Duodenal mucosa (tissue), 2 donors: ENCODE results near the gene UBE2R2.
"Not testable (repeated sequence)": the region's sequence is repeated elsewhere in the genome, so short reads cannot be mapped to it uniquely, and the experiment has no call there.

Experiments used
- H3K27ac ChIP-seq: one replicate; pipeline ENCODE4 v1.7.0; 2013; ENCODE audit warnings: low read depth, low read length
- H3K27me3 ChIP-seq, 2 donors: one replicate each; pipeline ENCODE4 v1.7.0; 2013; ENCODE audit warnings: low read length in 2 of 2, control low read depth in 1 of 2; ENCODE audit not compliant: insufficient read depth in 2 of 2, control insufficient read depth in 1 of 2
- H3K36me3 ChIP-seq, 2 donors: one replicate each; pipeline ENCODE4 v1.7.0; 2013; ENCODE audit warnings: low read length in 2 of 2, control low read depth in 1 of 2; ENCODE audit not compliant: insufficient read depth in 2 of 2, control insufficient read depth in 1 of 2
- H3K4me1 ChIP-seq, 2 donors: one replicate each; pipeline ENCODE4 v1.7.0; 2013; ENCODE audit warnings: low read length in 2 of 2, control low read depth in 1 of 2; ENCODE audit not compliant: insufficient read depth in 2 of 2, control insufficient read depth in 1 of 2
- H3K4me3 ChIP-seq, 2 donors: one replicate each; pipeline ENCODE4 v1.7.0; 2013; ENCODE audit warnings: low read length in 2 of 2, low read depth in 1 of 2
- H3K9ac ChIP-seq, 2 donors: one replicate each; pipeline ENCODE4 v1.7.0; 2013; ENCODE audit warnings: low read length in 2 of 2, low read depth in 1 of 2
- H3K9me3 ChIP-seq, 2 donors: one replicate each; pipeline ENCODE4 v1.7.0; 2013; ENCODE audit warnings: low read length in 2 of 2, control low read depth in 1 of 2; ENCODE audit not compliant: control insufficient read depth in 1 of 2

Gene UBE2R2

DNA sequence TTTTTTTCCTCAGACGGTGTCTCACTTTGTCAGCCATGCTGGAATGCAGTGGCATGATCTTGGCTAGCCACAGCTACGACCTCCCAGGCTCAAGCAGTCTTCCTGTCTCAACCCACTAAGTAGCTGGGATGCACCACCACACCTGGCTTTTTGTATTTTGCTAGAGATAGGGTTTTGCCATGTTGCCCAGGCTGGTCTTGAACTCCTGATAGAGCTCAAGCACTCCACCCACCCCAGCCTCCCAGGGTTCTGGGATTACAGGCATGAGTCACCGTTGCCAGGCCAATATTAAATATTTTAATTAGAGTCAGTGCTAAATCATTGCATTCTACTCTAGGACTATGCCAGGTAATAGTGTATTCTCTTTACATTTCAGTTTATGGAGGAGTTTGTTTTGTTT is 41.5 kb downstream of the UBE2R2 start:
- Histone ChIP-seq H3K27me3 (no peaks in the 10 kb centered on the region), H3K27ac (no peak overlapping the region), H3K4me1 (no peaks in the 10 kb centered on the region), H3K36me3 (no peaks in the 10 kb centered on the region), H3K9ac (no peak overlapping the region), H3K9me3 (no peaks in the 10 kb centered on the region), H3K4me3 (no peak overlapping the region)

DNA sequence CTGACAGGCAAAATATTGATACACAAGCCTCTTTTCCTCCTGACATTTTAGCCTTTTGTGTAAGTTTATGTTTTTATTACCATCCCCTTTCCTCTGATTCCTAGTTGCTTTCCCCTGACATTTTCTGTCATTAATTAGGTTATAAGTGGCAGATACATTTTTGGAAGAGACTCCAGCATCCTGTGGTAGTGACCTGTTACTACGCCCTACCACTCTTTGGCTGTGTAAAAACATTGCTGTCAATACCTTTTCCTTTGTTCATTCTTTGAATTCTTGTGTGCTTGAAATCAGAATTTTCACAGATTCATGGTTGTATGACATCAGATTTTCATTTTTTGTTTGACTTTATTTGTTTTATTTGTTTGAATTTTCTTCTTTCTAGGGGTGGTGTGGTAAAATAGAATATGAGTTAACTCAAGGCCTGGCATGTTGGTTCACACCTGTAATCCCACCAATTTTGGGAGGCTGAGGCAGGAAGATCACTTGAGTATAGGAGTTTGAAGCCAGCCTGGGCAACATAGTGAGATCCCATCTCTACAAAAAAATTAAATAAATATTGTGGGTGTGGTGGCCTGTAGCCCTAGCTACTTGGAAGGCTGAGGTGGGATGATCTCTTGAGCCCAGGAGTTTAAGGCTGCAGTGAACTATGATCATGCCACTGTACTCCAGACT is 43.4 kb downstream of the UBE2R2 start:
- no peaks in the 10 kb centered on the region for H3K4me1 ChIP-seq
- H3K36me3 ChIP-seq, result no peaks in the 10 kb centered on the region
- H3K9me3 ChIP-seq, result no peaks in the 10 kb centered on the region
- no peaks in the 10 kb centered on the region for H3K27me3 ChIP-seq
- no peak overlapping the region for H3K27ac ChIP-seq
- no peak overlapping the region for H3K9ac ChIP-seq
- no peak overlapping the region for H3K4me3 ChIP-seq

DNA sequence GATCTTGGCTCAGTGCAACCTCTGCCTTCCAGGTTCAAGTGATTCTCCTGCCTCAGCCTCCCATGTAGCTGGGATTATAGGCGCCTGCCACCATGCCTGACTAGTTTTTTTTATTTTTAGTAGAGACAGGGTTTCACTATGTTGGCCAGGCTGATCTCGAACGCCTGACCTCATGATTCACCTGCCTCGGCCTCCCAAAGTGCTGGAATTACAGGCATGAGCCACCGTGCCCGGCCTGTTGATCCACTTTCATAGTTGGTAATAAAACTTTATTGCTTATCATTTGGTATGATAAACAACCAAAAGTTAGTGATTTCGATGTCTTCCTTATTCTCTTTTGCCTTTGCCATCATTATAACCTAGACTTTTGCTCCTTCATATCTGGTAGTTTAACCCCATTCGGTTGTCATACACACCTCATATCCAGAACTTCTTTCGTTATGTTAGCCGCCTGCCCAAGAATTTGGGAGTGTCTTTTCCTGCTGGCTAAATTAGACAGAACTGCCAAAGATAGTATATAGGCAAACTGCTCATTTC is 45.0 kb downstream of the UBE2R2 start:
- Histone ChIP-seq H3K4me1 (no peaks in the 10 kb centered on the region), H3K27me3 (no peaks in the 10 kb centered on the region), H3K27ac (no peak overlapping the region), H3K36me3 (no peaks in the 10 kb centered on the region), H3K9me3 (no peaks in the 10 kb centered on the region), H3K4me3 (no peak overlapping the region), H3K9ac (no peak overlapping the region)

DNA sequence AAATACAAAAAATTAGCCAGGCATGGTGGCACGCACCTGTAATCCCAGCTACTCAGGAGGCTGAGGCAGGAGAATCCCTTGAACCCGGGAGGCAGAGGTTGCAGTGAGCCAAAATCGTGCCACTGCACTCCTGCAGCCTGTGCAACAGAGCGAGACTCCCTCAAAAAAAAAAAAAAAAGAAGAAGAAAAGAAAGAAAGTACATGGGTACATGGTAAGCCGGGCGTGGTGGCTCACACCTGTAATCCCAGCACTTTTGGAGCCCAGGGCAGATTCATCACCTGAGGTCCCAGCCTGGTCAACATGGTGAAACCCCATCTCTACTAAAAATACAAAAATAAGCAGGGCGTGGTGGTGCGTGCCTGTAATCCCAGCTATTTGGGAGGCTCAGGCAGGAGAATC is 46.1 kb downstream of the UBE2R2 start:
- H3K27me3 ChIP-seq, H3K4me3 ChIP-seq, H3K9me3 ChIP-seq, H3K27ac ChIP-seq, H3K4me1 ChIP-seq, H3K9ac ChIP-seq, H3K36me3 ChIP-seq: not testable (repeated sequence)

DNA sequence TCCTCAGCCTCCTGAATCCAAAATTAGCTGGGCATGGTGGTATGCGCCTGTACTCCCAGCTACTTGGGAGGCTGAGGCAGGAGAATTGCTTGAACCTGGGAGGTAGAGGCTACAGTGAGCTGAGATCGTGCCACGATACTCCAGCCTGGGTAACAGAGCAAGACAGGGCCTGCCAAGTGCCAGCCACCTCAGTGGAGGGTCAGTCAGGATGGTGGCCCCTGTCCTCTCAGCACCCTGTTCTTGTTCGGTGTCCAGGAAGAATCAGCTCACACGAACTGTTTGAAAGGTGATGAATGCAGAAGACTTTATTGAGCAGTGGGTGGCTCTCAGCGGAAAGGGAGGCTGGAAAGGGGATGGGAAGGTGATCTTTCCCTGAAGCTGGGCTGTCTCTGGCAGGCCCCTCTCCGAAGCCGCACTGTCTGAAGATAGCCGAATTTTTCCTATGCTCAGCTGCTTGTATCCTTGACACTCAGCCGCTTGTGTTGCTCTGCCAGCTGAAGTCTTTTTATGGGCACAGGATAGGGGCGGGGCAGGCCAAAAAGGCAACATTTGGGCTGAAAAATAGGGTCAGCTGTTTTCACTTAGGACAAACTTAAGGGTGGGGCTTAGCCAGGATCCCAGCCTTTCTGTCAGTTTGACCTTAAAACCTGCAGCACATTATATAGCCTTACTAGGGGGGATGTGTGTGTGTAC is 50.9 kb downstream of the UBE2R2 start:
- Histone ChIP-seq H3K9me3 (no peaks in the 10 kb centered on the region), H3K9ac (no peak overlapping the region)

DNA sequence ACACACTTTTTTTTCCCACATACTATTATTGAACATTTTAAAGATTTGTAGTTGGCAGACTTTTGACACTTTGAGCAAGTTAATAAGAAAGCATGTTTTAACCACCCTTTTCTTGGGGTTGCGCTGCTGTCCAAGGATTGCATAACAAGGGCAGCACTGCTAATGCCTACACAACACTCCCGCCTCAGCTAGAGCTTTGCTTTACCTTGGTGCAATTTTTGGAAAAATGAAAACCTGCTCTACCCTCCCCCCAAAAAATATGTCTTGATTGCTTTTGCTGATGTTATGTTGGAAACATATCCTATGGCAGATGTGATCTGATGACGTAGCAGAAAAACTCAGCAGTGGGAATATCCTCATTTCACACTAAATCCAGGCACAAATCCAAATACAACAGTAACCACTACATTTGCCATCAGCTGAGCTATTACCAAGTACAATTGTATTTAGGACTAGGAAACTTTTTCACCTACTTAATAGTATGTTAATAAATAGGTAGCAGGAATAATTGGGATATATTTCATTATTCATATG is 51.5 kb downstream of the UBE2R2 start:
- no peaks in the 10 kb centered on the region for H3K9me3 ChIP-seq
- H3K27me3 ChIP-seq, result no peaks in the 10 kb centered on the region
- H3K4me3 ChIP-seq, result no peak overlapping the region
- no peak overlapping the region for H3K27ac ChIP-seq
- H3K9ac ChIP-seq, result no peak overlapping the region
- peaks cover 2 to 14% of the 10 kb centered on the region in 2 donors for H3K4me1 ChIP-seq
- H3K36me3 ChIP-seq, result no peaks in the 10 kb centered on the region

More for the DNA sequence above, 50.9 kb downstream of the UBE2R2 start:
- no peak overlapping the region for H3K27ac ChIP-seq
- no peaks in the 10 kb centered on the region for H3K27me3 ChIP-seq
- no peaks in the 10 kb centered on the region for H3K36me3 ChIP-seq
- H3K4me1 ChIP-seq, result peaks cover 2 to 14% of the 10 kb centered on the region in 2 donors
- no peak overlapping the region for H3K4me3 ChIP-seq

DNA sequence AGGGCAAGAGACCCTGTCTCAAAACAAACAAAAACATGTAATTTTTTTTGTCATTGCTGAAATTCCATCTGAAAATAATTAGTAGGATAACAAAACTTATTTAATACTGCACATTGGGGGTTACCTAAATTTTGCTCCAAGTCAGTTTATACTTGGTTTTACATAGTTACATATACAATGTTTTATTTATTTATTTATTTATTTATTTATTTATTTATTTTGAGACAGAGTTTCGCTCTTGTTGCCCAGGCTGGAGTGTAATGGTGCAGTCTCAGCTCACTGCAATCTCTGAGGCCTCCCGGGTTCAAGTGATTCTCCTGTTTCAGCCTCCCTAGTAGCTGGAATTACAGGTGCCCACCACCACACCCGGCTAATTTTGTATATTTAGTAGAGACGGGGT is 52.3 kb downstream of the UBE2R2 start:
- not testable (repeated sequence) for H3K9me3 ChIP-seq, H3K27ac ChIP-seq, H3K36me3 ChIP-seq, H3K4me3 ChIP-seq, H3K9ac ChIP-seq, H3K27me3 ChIP-seq
- peaks cover 2 to 14% of the 10 kb centered on the region in 2 donors for H3K4me1 ChIP-seq

DNA sequence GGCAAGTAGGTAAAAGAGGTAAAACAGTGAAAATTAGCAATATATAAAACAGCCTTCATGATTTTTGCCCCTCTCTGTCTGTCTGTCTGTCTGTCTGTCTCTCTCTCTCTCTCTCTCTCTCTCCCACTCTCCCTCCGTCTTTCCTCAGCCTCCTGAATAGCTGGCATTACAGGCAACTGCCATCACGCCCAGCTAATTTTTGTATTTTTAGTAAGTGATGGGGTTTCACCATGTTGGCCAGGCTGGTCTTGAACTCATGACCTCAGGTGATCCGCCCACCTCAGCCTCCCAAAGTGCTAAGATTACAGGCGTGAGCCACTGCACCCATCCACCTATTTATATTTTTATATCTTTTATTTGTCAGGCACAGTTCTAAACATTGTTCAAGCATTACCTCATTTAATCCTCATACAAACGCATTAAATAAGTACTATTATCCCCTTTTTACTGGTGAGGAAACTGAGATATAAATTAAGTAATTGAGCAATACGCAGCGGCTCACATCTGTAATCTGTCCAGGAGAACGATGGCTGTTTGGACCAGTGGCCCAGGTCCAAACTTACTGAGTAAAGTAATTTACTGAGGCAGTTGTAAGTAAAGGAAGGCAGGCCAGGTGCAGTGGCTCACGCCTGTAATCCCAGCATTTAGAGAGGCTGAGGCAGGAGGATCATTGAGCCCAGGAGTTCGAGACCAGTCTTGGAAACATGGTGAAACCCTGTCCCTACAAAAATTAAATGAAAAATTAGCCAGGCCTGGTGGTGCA is 60.9 kb downstream of the UBE2R2 start:
- H3K27me3 ChIP-seq, result no peaks in the 10 kb centered on the region
- no peak overlapping the region for H3K4me3 ChIP-seq
- no peak overlapping the region for H3K27ac ChIP-seq
- H3K4me1 ChIP-seq, result peaks cover 9 to 15% of the 10 kb centered on the region in 2 donors
- H3K9me3 ChIP-seq, result no peaks in the 10 kb centered on the region
- H3K36me3 ChIP-seq, result no peaks in the 10 kb centered on the region
- no peak overlapping the region for H3K9ac ChIP-seq

DNA sequence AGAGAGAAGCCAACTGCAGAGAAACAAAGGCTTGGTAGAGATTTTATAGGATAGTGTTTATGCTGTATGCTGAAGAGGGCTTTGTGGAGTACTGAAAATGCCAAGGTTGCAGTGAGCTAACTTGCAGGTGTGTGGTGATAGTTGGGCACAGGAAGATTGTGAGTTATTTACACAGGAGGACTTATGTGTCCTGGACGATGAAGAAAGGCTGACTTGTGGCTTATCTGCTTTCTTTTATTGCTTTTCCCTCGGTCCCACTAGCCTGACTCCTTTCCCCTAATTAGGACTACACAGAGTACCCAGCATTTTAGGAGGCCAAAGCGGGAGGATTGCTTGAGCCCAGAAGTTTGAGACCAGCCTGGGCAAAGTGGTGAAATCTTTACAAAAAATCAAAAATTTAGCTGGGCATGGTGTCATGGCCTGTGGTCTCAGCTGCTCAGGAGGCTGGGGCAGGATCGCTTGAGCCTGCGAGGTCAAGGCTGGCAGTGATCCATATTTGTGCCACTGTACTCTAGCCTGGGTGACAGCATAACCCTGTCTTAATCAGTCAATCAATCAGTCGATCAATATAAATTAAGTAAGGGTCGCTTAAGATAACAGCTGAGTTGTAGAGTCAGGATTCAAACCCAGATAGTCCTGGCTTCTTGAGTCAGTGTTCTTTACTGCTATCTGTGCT is 61.9 kb downstream of the UBE2R2 start:
- peaks cover 9 to 15% of the 10 kb centered on the region in 2 donors for H3K4me1 ChIP-seq
- H3K4me3 ChIP-seq, result no peak overlapping the region
- no peaks in the 10 kb centered on the region for H3K9me3 ChIP-seq
- no peaks in the 10 kb centered on the region for H3K36me3 ChIP-seq
- H3K27me3 ChIP-seq, result no peaks in the 10 kb centered on the region
- no peak overlapping the region for H3K27ac ChIP-seq
- no peak overlapping the region for H3K9ac ChIP-seq
